ENCODE results near the gene NXPE3. TPM values are rescaled to one million over a fixed set of nuclear protein-coding genes. Genes with fewer than 3 reads are reported as not detected.
"Not testable (repeated sequence)": the region's sequence is repeated elsewhere in the genome, so short reads cannot be mapped to it uniquely, and the experiment has no call there.

NXPE3 gene
- polyA plus RNA-seq, 1 donor from 2014 or later: 6.6 TPM

DNA sequence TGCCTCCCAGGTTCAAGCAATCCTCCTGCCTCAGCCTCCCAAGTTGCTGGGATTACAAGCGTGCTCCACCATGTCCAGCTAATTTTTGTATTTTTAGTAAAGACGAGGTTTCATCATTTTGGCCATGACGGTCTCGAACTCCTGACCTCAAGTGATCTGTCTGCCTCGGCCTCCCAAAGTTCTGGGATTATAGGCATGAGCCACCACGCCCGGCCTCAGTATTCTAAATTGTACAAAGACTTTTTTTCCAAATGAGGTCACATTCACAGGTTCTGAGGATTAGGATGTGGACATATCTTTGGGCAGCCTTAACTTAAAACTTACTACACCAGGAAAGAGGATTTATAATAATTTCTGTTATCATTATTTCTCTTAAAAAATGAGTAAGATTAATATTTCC, 85.9 kb downstream of the NXPE3 start:
- not testable (repeated sequence) for H3K4me2 ChIP-seq (ENCODE audit: low read length); H3K9me2 ChIP-seq (ENCODE audit: insufficient read depth, low read length); H4K20me1 ChIP-seq (ENCODE audit: insufficient read depth); H3K4me3 ChIP-seq (ENCODE audit: low read length); H3K9ac ChIP-seq (ENCODE audit: low read length); H2AFZ ChIP-seq (ENCODE audit: low read depth, low read length); H3F3A ChIP-seq (ENCODE audit: insufficient read depth, low read length, poor library complexity, severe bottlenecking); H3K27ac ChIP-seq (ENCODE audit: low read length); H3K9me3 ChIP-seq (ENCODE audit: low read length); H3K27me3 ChIP-seq (ENCODE audit: insufficient read depth, low read depth, low read length); H3K36me3 ChIP-seq (ENCODE audit: insufficient read depth, low read length); H3K79me2 ChIP-seq (replicated peaks; ENCODE audit: insufficient read depth, low read length)

DNA sequence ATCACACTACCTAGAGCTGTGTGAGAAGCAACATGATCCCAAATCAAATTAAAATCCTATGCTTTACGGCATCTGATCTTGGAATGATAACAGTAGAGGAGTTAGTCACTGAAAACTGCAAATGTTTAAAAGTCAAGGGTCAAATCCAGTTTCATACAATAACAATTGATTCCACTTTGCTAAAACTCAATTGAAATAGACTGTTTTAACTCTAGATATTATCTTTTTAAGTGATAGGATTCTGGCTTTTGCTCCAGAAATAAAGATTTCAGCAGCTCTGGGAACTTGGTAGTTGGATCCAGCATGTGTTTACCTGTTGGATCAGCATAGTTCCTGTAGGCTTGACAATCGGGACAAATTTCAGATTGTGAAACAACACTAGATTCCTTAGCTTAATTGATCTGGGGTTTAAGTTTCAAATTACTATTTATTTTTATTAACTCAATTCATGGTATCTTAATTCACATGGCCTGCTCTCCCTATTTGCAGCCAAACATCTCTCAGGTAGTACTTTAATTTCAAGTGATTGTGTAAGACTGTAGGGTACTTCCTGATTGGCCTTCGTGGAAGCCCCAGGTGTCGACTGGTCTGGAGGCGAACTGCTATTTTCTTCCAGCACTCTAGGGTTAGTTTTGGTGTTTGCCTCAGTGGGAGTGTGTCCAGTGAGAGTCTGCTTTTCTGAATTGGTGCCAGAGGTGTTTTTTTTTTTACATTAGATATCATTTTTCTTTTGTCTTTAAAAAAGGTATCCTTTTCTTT, 86.9 kb downstream of the NXPE3 start:
- no peak overlapping the region for H3K4me2 ChIP-seq (ENCODE audit: low read length)
- H3K4me3 ChIP-seq (ENCODE audit: low read length): no peak overlapping the region
- TF ChIP-seq, protein P1, sequence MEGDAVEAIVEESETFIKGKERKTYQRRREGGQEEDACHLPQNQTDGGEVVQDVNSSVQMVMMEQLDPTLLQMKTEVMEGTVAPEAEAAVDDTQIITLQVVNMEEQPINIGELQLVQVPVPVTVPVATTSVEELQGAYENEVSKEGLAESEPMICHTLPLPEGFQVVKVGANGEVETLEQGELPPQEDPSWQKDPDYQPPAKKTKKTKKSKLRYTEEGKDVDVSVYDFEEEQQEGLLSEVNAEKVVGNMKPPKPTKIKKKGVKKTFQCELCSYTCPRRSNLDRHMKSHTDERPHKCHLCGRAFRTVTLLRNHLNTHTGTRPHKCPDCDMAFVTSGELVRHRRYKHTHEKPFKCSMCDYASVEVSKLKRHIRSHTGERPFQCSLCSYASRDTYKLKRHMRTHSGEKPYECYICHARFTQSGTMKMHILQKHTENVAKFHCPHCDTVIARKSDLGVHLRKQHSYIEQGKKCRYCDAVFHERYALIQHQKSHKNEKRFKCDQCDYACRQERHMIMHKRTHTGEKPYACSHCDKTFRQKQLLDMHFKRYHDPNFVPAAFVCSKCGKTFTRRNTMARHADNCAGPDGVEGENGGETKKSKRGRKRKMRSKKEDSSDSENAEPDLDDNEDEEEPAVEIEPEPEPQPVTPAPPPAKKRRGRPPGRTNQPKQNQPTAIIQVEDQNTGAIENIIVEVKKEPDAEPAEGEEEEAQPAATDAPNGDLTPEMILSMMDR (IDR thresholded peaks at IDR 0.05; ENCODE audit: poor library complexity, severe bottlenecking): no peak
- TF ChIP-seq, protein P2, sequence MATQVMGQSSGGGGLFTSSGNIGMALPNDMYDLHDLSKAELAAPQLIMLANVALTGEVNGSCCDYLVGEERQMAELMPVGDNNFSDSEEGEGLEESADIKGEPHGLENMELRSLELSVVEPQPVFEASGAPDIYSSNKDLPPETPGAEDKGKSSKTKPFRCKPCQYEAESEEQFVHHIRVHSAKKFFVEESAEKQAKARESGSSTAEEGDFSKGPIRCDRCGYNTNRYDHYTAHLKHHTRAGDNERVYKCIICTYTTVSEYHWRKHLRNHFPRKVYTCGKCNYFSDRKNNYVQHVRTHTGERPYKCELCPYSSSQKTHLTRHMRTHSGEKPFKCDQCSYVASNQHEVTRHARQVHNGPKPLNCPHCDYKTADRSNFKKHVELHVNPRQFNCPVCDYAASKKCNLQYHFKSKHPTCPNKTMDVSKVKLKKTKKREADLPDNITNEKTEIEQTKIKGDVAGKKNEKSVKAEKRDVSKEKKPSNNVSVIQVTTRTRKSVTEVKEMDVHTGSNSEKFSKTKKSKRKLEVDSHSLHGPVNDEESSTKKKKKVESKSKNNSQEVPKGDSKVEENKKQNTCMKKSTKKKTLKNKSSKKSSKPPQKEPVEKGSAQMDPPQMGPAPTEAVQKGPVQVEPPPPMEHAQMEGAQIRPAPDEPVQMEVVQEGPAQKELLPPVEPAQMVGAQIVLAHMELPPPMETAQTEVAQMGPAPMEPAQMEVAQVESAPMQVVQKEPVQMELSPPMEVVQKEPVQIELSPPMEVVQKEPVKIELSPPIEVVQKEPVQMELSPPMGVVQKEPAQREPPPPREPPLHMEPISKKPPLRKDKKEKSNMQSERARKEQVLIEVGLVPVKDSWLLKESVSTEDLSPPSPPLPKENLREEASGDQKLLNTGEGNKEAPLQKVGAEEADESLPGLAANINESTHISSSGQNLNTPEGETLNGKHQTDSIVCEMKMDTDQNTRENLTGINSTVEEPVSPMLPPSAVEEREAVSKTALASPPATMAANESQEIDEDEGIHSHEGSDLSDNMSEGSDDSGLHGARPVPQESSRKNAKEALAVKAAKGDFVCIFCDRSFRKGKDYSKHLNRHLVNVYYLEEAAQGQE (IDR thresholded peaks at IDR 0.05; ENCODE audit: borderline replicate concordance): no peak
- TF ChIP-seq MXI1 (conservative IDR thresholded peaks at IDR 0.05; ENCODE audit: poor library complexity, severe bottlenecking) (no peak), SMC3 (conservative IDR thresholded peaks at IDR 0.05; ENCODE audit: poor library complexity) (no peak), RAD21 (conservative IDR thresholded peaks at IDR 0.05) (no peak), EP300 (conservative IDR thresholded peaks at IDR 0.05; ENCODE audit: poor library complexity, severe bottlenecking) (no peak), POLR2AphosphoS5 (IDR thresholded peaks at IDR 0.05) (no peak)
- H3F3A ChIP-seq (ENCODE audit: insufficient read depth, low read length, poor library complexity, severe bottlenecking): no peaks in the 10 kb centered on the region
- H3K9me2 ChIP-seq (ENCODE audit: insufficient read depth, low read length): no peaks in the 10 kb centered on the region
- no peaks in the 10 kb centered on the region for H3K36me3 ChIP-seq (ENCODE audit: insufficient read depth, low read length)
- H3K9ac ChIP-seq (ENCODE audit: low read length): no peak overlapping the region
- no peaks in the 10 kb centered on the region for H3K79me2 ChIP-seq (replicated peaks; ENCODE audit: insufficient read depth, low read length)
- no peaks in the 10 kb centered on the region for H4K20me1 ChIP-seq (ENCODE audit: insufficient read depth)
- no peaks in the 10 kb centered on the region for H3K27me3 ChIP-seq (ENCODE audit: insufficient read depth, low read depth, low read length)
- no peaks in the 10 kb centered on the region for H3K9me3 ChIP-seq (ENCODE audit: low read length)
- no peak overlapping the region for H3K27ac ChIP-seq (ENCODE audit: low read length)
- H2AFZ ChIP-seq (ENCODE audit: low read depth, low read length): no peak overlapping the region

DNA sequence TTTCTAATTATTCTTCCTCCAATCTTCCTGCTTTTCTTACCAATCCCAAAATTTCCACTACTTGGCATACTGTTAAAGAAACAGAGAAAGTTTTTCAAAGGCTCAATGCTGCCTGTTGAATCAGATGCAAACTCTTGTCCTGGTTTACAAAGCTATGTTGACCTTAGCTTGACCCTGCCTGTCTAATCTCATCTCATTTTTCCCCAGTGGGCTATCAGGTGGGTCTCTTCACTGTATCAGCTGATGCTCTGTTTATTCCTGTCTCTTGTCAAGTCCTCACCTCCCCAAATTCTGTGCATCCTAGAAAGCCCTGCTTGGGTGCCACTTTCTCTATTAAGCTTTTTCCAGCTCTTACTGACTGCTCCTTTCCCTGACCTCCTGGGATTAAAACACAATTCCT, 88.5 kb downstream of the NXPE3 start:
- no peaks in the 10 kb centered on the region for H3K9me2 ChIP-seq (ENCODE audit: insufficient read depth, low read length)
- no peaks in the 10 kb centered on the region for H3K36me3 ChIP-seq (ENCODE audit: insufficient read depth, low read length)
- no peaks in the 10 kb centered on the region for H3K27me3 ChIP-seq (ENCODE audit: insufficient read depth, low read depth, low read length)
- no peak overlapping the region for H2AFZ ChIP-seq (ENCODE audit: low read depth, low read length)
- H3K4me2 ChIP-seq (ENCODE audit: low read length): no peak overlapping the region
- H3K9me3 ChIP-seq (ENCODE audit: low read length): no peaks in the 10 kb centered on the region
- H3K79me2 ChIP-seq (replicated peaks; ENCODE audit: insufficient read depth, low read length): no peaks in the 10 kb centered on the region
- no peak overlapping the region for H3K27ac ChIP-seq (ENCODE audit: low read length)
- no peaks in the 10 kb centered on the region for H3F3A ChIP-seq (ENCODE audit: insufficient read depth, low read length, poor library complexity, severe bottlenecking)
- no peak overlapping the region for H3K4me3 ChIP-seq (ENCODE audit: low read length)
- TF ChIP-seq, protein P2 (IDR thresholded peaks at IDR 0.05; ENCODE audit: borderline replicate concordance): no peak
- TF ChIP-seq RAD21 (conservative IDR thresholded peaks at IDR 0.05) (no peak), EP300 (conservative IDR thresholded peaks at IDR 0.05; ENCODE audit: poor library complexity, severe bottlenecking) (no peak), EZH2 (IDR thresholded peaks at IDR 0.05; ENCODE audit: borderline replicate concordance, insufficient read depth, low read length, poor library complexity, severe bottlenecking) (no peak), MXI1 (conservative IDR thresholded peaks at IDR 0.05; ENCODE audit: poor library complexity, severe bottlenecking) (no peak), SMC3 (conservative IDR thresholded peaks at IDR 0.05; ENCODE audit: poor library complexity) (no peak), POLR2AphosphoS5 (IDR thresholded peaks at IDR 0.05) (no peak)
- H4K20me1 ChIP-seq (ENCODE audit: insufficient read depth): no peaks in the 10 kb centered on the region
- no peak overlapping the region for H3K9ac ChIP-seq (ENCODE audit: low read length)
